NCI-H526 (cell line): ENCODE data around the gene MAPK8IP1.
"Not testable (repeated sequence)": the region's sequence is repeated elsewhere in the genome, so short reads cannot be mapped to it uniquely, and the experiment has no call there.

Experiments
- DNase-seq, 2 experiments: peaks; one replicate each; lab custom pipeline; 2025; lab: John Stamatoyannopoulos, UW

The MAPK8IP1 gene

DNA sequence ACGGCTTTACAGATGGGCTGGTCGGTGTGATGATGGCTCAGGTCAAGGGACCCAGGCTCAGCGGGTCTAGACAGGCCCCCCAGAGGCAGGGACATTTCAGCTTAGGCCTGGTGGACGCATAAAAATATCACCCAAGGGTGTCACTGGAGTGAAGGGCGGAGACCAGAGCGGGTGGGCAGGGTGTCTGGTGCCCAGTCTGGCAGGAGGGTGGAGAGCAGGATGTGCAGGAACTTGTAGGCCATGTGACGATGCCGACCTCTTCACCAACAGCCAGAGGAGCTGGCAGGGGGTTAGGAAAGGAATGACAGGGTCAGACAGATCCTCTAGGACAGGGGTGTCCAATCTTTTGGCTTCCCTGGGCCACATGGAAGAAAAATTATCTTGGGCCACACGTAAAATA lies 4.5 kb downstream of the MAPK8IP1 start:
- no peak for DNase-seq

DNA sequence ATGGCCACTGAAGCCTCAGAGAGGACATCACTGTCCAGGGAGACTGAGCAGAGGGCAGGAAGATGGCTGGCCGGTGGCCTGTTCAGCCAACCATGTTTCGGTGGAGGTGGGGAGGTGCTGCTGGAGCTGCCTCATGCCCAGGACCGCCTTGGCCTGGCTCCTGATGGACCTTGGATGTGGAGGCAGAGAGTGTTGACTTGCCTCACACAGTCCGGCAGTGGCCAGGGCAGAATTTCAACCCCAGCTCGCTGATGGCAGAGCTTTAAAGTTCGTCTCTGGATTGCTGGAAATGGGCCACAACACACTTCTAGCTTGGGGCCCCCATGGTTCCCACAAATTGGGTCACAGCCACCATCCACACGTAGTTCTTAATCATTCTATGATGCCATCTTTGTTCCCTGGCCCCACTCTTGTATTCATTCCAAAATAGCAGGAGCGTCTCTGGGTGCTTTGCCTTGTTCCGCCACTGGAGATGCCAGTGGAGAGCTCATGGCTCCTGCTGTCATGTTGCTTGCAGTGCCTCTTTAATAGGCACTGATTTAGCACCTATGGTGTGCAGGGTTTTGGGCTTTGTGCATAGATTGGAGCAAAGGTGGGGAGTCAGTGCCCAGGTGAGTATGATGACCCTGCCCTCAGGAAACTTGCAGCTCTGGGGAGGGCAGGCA lies 5.6 kb downstream of the MAPK8IP1 start:
- DNase-seq, result no peak

DNA sequence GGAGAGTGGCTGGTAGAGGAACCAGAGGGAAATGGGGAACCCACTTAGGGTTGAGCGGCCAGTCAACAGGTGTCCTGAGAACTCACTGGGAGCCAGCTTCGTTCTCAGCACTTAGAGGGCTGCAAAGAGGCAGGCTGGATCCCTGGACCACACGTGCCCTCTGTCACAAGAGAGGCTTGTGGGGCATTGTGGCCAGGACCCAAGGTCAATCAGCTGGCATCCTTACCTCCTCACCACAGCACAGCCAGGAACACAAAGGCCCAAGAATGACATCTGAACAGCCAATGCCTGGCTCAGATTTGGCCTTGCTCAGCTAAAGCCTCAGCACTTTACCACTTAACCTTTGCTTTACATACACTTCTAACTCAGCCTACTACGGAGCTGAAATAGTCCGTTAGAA lies 7.4 kb downstream of the MAPK8IP1 start:
- DNase-seq, result no peak

DNA sequence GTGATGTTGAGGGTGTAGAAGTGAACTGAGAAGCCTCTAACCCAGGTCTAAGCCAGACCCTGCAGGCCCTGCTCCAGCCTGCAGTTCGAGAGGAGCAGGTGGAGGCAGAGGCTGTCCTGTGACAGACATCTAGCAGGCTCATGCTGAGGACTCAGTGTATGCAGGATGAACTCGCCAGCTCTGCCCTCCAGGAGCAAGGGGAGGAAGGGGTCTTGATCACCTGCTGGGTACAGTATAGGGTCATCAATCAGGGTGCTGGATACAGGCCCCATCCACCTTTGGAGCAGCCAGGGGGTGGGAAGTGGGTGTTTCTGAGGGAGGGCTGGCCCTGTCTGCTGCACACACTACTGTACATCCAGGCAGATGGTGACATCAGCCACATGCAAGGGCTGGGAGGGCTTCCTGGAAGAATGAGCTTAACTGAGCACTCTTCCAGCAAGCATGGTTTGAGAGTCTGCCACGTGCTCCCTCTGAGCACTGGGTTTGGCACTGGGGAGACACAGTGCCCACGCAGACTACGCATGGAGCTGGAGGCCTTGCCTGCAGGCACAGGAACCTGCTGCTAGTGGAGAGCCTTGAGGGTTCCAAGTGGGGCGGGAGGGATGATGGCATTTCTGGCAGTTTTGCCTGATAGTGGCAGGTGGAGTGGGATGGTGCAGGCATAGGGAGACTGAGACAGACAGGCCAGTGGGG lies 9.2 kb downstream of the MAPK8IP1 start:
- DNase-seq, result no peak

DNA sequence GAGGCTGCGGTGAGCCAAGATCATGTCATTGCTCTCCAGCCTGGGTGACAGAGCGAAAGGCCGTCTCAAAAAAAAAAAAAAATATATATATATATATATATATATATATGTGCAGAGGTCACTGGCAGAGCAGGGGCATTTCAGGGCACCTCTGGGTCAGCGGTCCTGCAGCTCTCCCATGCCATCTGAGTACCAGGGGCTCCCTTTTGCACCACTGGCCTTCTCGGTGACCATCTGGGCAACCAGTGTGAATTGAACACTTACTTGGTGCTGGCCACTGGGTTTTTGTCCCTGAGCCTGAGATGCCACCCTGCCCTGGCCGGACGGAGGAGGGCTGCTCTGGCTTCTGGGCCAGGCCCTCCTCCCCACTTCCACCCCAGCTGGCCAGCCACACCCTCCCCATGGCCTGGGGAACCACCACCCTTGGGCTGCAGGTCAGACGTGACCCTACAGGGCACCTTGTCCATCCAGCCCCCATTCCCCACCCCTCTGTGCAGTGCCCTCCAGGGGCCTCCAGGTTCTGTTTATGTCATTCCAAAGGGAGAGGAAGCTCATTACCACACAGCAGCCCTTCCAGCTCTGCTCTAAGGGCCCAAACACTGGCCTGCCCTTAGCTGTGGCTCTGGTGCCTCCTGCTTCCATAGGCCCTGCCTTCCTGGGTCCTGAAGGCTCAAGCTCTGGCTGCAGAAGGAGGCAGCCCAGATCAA lies 10.3 kb downstream of the MAPK8IP1 start:
- no peak for DNase-seq

DNA sequence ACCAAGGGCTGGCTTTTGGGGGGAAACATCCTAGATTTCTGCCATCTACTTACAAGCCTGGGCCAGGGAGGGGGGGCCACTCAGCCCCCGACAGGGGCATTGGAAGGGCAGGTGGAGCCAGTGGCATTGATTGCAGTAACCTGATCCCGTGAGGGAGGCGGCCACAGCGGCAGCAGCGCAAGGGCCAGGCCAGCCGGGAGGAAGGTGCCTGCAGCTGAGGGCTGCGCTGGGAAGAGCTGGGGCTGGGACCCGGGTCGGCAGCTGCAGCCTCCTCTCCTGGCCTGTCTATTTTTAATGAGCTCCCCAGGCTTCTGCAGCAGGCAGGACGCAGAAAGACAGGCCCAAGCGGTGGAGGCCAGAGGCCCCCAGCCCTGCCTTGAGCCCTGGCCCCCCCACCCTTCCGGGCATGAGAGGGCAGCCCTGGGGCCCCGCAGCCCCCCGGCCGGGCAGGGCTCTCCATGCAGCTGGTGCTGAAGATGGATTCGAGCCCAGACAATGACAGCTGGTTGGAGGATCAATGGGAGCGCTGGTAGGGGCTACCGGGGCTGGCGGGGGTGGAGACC lies 11.1 kb downstream of the MAPK8IP1 start:
- DNase-seq, result peak; percentile 69 to 93

DNA sequence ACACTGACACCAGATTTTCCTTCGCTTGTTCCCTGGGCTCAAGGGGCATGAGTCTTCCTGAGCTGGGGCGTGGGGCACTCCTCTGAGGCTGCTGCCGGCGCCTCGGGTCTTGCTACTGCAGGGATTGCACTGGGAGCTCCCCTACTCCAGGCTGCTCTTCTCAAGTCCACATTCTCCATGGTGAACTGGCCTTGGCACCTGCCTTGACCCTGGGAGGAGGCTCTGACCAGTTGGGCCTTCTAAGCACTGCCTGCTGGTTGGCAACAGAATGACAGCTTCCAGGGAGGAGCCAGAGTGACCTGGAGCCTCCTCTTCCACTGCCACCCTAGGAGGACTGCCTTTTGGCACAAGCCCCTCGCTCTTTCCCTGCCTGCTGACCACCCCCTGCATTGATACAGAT lies 12.1 kb downstream of the MAPK8IP1 start:
- DNase-seq, result no peak

DNA sequence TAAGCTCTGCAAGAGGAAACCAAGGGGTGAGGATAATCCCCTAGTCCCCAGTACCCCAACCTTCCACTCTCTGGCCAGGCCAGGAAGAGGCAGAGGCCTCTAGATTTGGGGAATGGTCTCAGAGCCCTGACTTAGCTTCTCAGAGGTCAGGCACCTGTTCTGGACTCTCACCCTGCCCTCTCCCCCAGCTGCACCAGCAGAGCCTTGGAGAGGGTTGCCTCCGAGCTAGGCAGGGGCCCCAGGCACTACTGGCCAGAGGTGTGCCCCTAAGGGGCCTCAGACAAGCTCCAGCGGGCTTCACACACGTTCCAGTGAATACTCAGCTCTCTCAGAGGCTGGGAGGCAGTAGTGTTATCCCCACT lies 13.6 kb downstream of the MAPK8IP1 start:
- no peak for DNase-seq

DNA sequence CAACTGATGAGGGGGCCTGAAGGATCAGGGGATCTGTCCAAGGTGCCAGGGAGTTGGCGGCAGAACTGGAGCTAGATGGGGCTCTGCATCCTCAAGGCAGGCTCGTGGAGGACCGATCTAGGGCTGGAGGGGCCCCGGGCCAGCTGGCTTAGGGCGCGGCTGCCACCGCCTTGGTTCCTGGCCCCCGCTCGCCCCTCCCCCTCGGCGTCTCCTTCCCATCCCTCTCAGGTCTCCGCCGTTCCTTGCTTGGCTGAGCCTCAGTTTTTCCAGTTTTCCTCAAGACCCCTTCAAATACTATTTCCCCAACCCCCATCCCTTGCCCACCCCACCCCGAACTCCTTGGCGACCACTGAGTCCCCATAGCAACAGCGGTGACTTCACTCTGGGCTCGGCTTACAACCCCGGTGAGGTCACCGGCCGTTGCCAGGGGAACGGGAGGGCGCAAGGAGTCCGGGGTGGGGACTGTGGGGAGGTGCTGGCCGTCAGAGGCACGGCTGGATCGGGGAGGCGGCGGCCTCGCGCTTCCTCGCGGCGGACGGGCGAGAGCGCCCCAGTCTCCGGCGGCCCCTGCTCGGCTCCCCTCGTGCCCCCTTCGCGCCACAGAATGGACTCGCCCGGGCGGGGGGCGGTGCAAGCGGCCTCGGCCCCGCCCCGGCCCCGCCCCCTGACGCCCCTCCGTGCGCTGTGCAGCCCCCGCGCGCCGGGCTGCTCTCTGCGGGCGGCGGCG lies 14.2 kb downstream of the MAPK8IP1 start:
- DNase-seq, result peak; percentile 44 to 87

DNA sequence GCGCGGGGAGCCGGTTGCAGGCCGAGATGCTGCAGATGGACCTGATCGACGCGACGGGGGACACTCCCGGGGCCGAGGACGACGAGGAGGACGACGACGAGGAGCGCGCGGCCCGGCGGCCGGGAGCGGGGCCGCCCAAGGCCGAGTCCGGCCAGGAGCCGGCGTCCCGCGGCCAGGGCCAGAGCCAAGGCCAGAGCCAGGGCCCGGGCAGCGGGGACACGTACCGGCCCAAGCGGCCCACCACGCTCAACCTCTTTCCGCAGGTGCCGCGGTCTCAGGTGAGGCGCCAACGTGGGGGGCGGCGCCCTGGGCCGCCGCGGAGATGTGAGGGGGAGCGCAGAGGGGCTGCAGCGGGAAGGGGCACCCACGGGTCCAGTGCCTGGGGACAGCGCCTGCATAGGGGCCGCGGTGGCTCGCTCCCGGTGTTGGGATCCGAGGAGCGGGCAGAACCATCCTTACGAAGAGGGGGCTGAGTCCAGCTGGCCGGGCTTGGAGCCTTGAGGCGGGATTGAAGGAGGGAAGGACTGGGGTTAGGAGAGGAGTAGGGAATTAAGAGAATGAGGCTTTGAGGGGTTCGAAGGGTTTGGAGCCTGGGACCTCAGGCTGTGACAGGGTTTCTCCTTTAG lies 14.8 kb downstream of the MAPK8IP1 start:
- not testable (repeated sequence) for DNase-seq

DNA sequence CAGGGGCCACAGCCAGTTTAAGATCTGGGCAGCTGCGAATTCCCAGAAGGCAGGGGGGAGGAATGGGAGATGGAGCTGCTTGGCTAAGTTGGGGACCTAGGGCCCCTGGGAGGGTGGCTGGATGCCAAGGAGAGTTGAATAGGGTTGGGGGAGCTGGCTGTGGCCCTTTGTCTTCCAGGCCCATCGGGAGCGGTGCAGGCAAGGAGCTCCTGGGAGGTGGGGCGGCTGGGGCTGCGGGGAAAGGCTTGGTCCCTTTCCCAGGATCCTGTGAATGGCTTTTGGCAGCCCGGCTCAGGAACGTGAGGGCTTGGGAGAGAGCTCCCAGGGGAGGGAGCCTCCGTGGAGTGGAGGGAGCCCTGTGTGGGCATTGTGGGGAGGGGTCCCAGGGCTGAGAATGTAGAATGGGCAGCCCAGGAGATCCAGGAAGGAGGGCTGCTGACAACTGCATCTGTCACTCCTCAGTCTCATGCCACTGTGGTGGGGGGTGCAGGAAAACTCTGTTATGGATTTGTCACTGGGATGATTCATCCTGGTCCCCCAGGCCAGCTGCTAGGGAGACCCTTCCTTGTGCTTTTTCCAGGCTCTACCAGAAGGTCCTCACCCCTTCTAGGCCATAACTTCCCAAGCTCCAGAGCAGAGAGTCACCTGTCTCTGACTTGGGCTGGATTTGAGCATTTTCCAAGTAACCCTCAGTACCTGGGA lies 15.6 kb downstream of the MAPK8IP1 start:
- DNase-seq, result no peak

DNA sequence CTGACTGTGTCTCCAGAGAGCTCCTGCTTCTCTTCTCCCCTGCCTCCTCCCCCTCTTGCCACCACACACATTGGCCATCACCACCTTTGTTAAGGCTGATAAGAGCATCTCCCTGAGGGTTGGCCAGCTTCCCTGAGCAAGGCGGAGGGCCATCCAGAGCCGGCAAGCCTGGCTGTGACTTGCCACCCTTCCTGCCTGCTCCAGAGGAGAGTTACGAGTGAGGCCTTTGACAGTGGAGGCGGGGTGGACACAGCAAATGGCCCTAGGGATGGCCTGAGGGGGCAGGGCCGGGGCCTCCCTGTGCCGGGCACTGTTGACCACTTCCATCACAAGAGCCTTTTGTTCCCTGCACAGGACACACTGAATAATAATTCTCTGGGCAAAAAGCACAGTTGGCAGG lies 16.2 kb downstream of the MAPK8IP1 start:
- DNase-seq, result no peak

DNA sequence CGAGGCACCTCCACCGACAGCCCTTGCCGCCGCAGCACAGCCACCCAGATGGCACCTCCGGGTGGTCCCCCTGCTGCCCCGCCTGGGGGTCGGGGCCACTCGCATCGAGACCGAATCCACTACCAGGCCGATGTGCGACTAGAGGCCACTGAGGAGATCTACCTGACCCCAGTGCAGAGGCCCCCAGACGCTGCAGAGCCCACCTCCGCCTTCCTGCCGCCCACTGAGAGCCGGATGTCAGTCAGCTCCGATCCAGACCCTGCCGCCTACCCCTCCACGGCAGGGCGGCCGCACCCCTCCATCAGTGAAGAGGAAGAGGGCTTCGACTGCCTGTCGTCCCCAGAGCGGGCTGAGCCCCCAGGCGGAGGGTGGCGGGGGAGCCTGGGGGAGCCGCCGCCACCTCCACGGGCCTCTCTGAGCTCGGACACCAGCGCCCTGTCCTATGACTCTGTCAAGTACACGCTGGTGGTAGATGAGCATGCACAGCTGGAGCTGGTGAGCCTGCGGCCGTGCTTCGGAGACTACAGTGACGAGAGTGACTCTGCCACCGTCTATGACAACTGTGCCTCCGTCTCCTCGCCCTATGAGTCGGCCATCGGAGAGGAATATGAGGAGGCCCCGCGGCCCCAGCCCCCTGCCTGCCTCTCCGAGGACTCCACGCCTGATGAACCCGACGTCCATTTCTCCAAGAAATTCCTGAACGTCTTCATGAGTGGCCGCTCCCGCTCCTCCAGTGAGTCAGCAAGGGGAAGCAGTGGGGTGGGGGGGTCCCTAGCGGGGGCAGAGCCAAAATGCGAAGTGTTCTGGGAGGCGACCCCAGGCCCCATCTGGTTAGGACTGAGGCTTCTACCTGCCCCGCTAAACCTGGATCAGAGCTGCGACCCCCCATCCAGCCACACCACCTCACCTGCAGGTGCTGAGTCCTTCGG lies 17.3 kb downstream of the MAPK8IP1 start:
- DNase-seq, result no peak

DNA sequence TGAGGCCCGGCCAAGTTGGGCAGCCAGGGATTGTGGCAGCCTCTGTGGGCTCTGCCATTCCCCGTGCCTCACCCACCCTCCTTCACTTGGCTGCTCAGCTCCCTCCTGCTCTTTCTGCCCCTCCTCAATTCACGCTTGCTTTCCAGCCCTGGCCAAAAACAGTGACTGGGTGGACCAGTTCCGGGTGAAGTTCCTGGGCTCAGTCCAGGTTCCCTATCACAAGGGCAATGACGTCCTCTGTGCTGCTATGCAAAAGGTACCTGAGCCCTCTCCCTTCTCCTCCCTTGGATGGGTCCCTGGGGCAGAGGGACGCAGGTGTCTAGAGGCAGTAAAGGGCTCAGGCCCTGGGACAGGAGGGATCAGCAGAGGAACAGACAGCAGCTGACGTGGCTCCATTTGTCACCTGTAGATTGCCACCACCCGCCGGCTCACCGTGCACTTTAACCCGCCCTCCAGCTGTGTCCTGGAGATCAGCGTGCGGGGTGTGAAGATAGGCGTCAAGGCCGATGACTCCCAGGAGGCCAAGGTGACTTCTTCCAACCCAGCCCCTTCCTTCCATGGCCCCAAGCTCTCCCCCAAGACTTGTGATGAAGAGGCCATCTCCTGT lies 19.0 kb downstream of the MAPK8IP1 start:
- no peak for DNase-seq

DNA sequence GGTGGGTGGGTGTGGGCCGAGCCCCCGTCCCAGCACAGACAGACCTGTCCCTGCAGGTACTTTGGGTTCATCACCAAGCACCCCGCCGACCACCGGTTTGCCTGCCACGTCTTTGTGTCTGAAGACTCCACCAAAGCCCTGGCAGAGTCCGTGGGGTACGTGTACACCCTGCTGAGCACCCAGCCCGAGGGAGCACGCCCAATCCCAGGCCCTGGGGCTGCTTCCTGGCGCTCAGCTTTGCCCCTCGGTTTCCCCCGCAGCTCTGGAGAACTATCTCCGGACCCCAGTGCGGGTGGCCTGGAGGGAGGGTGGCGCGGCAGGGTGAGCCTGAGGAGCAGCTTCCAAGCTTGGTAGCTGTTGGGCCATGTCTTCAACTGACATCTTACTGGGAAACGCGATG lies 19.6 kb downstream of the MAPK8IP1 start:
- no peak for DNase-seq

DNA sequence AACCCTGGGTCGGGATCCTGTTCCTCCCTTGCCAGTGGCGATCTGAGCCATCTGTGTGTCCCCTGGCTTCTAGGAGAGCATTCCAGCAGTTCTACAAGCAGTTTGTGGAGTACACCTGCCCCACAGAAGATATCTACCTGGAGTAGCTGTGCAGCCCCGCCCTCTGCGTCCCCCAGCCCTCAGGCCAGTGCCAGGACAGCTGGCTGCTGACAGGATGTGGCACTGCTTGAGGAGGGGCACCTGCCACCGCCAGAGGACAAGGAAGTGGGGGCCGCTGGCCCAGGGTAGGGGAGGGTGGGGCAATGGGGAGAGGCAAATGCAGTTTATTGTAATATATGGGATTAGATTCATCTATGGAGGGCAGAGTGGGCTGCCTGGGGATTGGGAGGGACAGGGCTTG lies 20.1 kb downstream of the MAPK8IP1 start:
- not testable (repeated sequence) for DNase-seq

DNA sequence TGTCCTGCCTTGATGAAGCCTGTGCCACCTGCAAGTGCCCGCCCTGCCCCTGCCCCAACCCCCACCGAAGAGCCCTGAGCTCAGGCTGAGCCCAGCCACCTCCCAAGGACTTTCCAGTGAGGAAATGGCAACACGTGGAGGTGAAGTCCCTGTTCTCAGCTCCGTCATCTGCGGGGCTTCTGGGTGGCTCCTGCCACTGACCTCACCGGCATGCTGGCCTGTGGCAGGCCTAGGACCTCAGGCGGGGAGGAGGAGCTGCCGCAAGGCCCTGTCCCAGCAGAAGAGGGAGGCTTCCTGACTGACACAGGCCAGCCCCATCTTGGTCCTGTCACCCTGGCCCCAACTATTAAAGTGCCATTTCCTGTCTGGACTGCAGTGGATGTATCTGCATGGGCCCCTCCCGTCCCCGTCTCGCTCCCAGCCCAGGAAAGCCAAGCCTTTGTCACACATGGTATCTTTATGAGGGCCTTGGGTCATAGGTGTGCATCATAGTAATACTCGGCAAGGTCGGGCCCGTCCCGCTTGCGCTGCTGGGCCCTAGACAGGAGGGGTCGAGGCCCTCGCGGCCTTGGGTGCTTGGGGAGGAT lies 20.7 kb downstream of the MAPK8IP1 start:
- DNase-seq, result no peak

DNA sequence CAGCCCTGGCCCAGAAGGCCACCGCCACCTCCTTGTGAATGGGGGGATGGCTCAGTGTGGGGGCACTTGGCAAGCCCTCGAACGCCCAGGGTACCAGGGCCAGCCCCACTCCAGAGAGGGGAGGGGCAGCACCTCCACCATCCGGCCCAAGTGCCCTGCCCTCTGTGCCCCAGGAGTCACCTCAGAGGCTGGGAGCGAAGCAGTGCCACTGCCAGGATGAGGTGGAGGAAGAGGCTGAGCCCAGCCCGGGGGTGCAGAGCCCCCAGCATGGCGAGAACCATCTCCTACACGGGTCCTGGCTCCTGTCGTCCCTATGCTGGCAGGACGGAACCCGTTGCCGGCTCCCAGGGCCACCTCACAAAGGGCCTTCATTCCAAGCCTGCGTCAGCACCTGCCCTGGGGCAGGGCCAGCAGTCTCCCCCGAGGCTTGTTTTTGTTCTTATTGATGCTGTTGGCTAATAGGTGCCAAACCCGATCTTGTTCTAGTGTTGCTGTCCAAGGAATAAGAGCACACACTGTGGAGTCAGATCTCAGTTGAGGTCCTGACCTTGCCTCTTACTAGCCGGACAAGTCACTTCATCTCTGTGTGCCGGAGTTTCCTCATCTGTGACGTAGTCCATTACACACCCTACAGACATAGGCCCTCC lies 21.6 kb downstream of the MAPK8IP1 start, which contains the start of gene FREY1:
Gene FREY1 (minus strand): TSS at position 307 of the 647 bp plus-strand sequence. CDS start 26 bp downstream, at position 281.
- no peak for DNase-seq
